Endothelial cell of umbilical vein (primary cell): ENCODE measurements around the gene ZNF614. TPM values are rescaled to one million over a fixed set of nuclear protein-coding genes. Genes with fewer than 3 reads are reported as not detected.
"Not testable (repeated sequence)": the region's sequence is repeated elsewhere in the genome, so short reads cannot be mapped to it uniquely, and the experiment has no call there.

Source experiments
- BruUV-seq: library from RNA; stranded (reverse); fragments of 400-500 nt; replicated peaks from 2 replicates; lab custom pipeline; 2021; lab: Mats Ljungman, UMichigan
- CTCF ChIA-PET: fragments of 300-600, 350-600 bp; sonication (Branson Sonifier 250); formaldehyde crosslinking; loops from one replicate; lab custom pipeline; 2021; ENCODE audit warnings: antibody characterized with exemption, inconsistent platforms; lab: Charles Lee
- POLR2A ChIA-PET: fragments of 300-600, 350-600 bp; sonication (Branson Sonifier 250); formaldehyde crosslinking; loops from one replicate; lab custom pipeline; 2021; ENCODE audit warnings: antibody characterized with exemption, inconsistent platforms; lab: Charles Lee
- DNase-seq: peaks from one replicate; pipeline ENCODE4 v3.0.0-alpha.2; 2011; ENCODE audit warnings: low read depth, low spot score
- FAIRE-seq: peaks from 2 replicates; lab custom pipeline; 2011; peaks lifted over from hg19 to GRCh38; lab: Jason Lieb, UNC
- H2AFZ ChIP-seq: 2 replicates; pipeline ENCODE4 v1.6.0; 2012; ENCODE audit warnings: low read depth, low read length, control low read depth, inconsistent platforms
- H3K27ac ChIP-seq: 2 replicates; pipeline ENCODE4 v1.5.1; 2011; ENCODE audit warnings: low read depth, mild to moderate bottlenecking, control low read depth, low read length, moderate library complexity; ENCODE audit not compliant: insufficient read depth
- H3K27me3 ChIP-seq, 2 experiments: 2 replicates each; pipeline versions ENCODE4 v1.6.0 to v1.6.1; 2011; ENCODE audit warnings: low read length in 2 of 2, mixed read lengths in 1 of 2; ENCODE audit not compliant: control insufficient read depth in 2 of 2, insufficient read depth in 2 of 2
- H3K36me3 ChIP-seq, 2 experiments: 2 replicates in 1 of 2; 3 replicates in 1 of 2; pipeline ENCODE4 v1.5.1; 2011; ENCODE audit warnings: low read length in 2 of 2, mild to moderate bottlenecking in 1 of 2, moderate library complexity in 1 of 2; ENCODE audit not compliant: control insufficient read depth in 2 of 2, insufficient read depth in 2 of 2; ENCODE audit errors: extremely low read depth in 1 of 2
- H3K4me1 ChIP-seq: 3 replicates; pipeline ENCODE4 v1.5.1; 2011; ENCODE audit warnings: mild to moderate bottlenecking, low read length; ENCODE audit not compliant: control insufficient read depth, insufficient read depth; ENCODE audit errors: extremely low read depth
- H3K4me2 ChIP-seq: 2 replicates; pipeline ENCODE4 v1.6.1; 2011; ENCODE audit warnings: low read length, control low read depth, mixed read lengths; ENCODE audit not compliant: insufficient read depth
- H3K4me3 ChIP-seq, 3 experiments: fragments of 200-600 bp in 1 of 3; sonication (generic), shearing (Covaris generic) in 1 of 3; replicated peaks in 1 of 3; 2 replicates each; pipeline ENCODE4 v1.5.1; 2011 to 2016; ENCODE audit warnings: control low read depth in 3 of 3, low read length in 3 of 3, mild to moderate bottlenecking in 2 of 3, inconsistent platforms in 1 of 3, low read depth in 1 of 3, moderate library complexity in 1 of 3; ENCODE audit not compliant: insufficient read depth in 1 of 3
- H3K79me2 ChIP-seq: 2 replicates; pipeline ENCODE4 v1.6.0; 2012; ENCODE audit warnings: low read length, inconsistent platforms; ENCODE audit not compliant: control insufficient read depth, insufficient read depth
- H3K9ac ChIP-seq: replicated peaks from 2 replicates; pipeline ENCODE3; 2011; ENCODE audit warnings: low read length, control low read depth; ENCODE audit not compliant: insufficient read depth; ENCODE audit errors: extremely low read depth
- H3K9me1 ChIP-seq: replicated peaks from 3 replicates; pipeline ENCODE4 v1.6.0; 2011; ENCODE audit warnings: mild to moderate bottlenecking, low read length; ENCODE audit not compliant: control insufficient read depth, insufficient read depth; ENCODE audit errors: extremely low read depth
- H3K9me3 ChIP-seq: replicated peaks from 2 replicates; pipeline ENCODE4 v1.5.1; 2012; ENCODE audit warnings: low read length, inconsistent platforms; ENCODE audit not compliant: control insufficient read depth, insufficient read depth
- H4K20me1 ChIP-seq: replicated peaks from 2 replicates; pipeline ENCODE3; 2011; ENCODE audit warnings: mild to moderate bottlenecking, low read length; ENCODE audit not compliant: control insufficient read depth, insufficient read depth; ENCODE audit errors: extremely low read depth
- EZH2 ChIP-seq: IDR thresholded peaks from 2 replicates; pipeline ENCODE4 v1.6.1; 2012; ENCODE audit warnings: borderline replicate concordance, low read depth, mild to moderate bottlenecking, moderate library complexity, low read length, inconsistent platforms; ENCODE audit not compliant: severe bottlenecking
- POLR2AphosphoS5 ChIP-seq: IDR thresholded peaks from 2 replicates; pipeline ENCODE4 v1.6.1; 2012; ENCODE audit warnings: low read depth, mild to moderate bottlenecking, control low read depth, low read length, moderate library complexity; ENCODE audit not compliant: insufficient read depth
- dilution Hi-C: fragments of 300-500 bp; cut with MboI; formaldehyde crosslinking; loops from one replicate; pipeline ENCODE4 v1.15.0; 2019; ENCODE audit warnings: low sequenced_read_pairs; ENCODE audit not compliant: extremely low pct_ligation_motif_present
- intact Hi-C: fragments of 100-400 bp; cut with micrococcal nuclease; formaldehyde crosslinking; loops from one replicate; pipeline ENCODE4 v1.10.0; 2022
- polyA plus RNA-seq, 4 experiments: library from polyadenylated mRNA; depleted of rRNA in 3 of 4; stranded (reverse) in 3 of 4; unstranded in 1 of 4; fragments of >200 nt; gene quantifications; 2 replicates each; pipeline versions ENCODE4 v1.2.1 to v1.2.3, GENCODE V29; 2011 to 2012; ENCODE audit warnings: missing spikeins in 1 of 4
- total RNA-seq: library from RNA; stranded (reverse); gene quantifications from 2 replicates; pipeline ENCODE4 v1.2.3, GENCODE V29; 2021

Gene ZNF614
- total and polyA plus RNA-seq, 2 donors (not counting 3 experiments of a cell fraction or from before 2014, with no cell fraction given) = 2.5 to 7.8 TPM

GRCh38 chr19:52065399-52065798, 37.2 kb upstream of the ZNF614 start:
- Histone ChIP-seq H3K36me3 (peaks cover 0 to 21% of the 10 kb centered on the region in 2 experiments), H3K27me3 (no peaks in the 10 kb centered on the region), H3K4me2 (no peak overlapping the region), H3K79me2 (peaks cover under 1% of the 10 kb centered on the region), H4K20me1 (no peaks in the 10 kb centered on the region), H3K9me1 (no peaks in the 10 kb centered on the region), H3K9me3 (peaks cover 26% of the 10 kb centered on the region), H3K27ac (no peak overlapping the region), H3K9ac (no peak overlapping the region), H3K4me1 (no peaks in the 10 kb centered on the region), H3K4me3 (no peak overlapping the region), H2AFZ (no peak overlapping the region)
- FAIRE-seq (no peak), DNase-seq (no peak)
- POLR2A ChIA-PET = no interaction called here
- dilution Hi-C loops (no loop called here), intact Hi-C loops (loop anchor here (1.0 kb wide), 1 partner anchor 15 kb away; no protein-coding TSS in a partner anchor)
- CTCF ChIA-PET = no interaction called here
- no peak for TF ChIP-seq POLR2AphosphoS5
- no peak for TF ChIP-seq EZH2
- no TSS peak for BruUV-seq

GRCh38 chr19:52056480-52056879, 28.3 kb upstream of the ZNF614 start:
- intact Hi-C loops, POLR2A ChIA-PET, DNase-seq, H2AFZ ChIP-seq, H3K4me3 ChIP-seq, H3K9me1 ChIP-seq, H3K36me3 ChIP-seq, dilution Hi-C loops, H3K4me2 ChIP-seq, H3K4me1 ChIP-seq, H3K9ac ChIP-seq, BruUV-seq, H3K9me3 ChIP-seq, H3K27me3 ChIP-seq, H4K20me1 ChIP-seq, CTCF ChIA-PET, FAIRE-seq, H3K79me2 ChIP-seq, H3K27ac ChIP-seq: not testable (repeated sequence)

GRCh38 chr19:52051736-52052135, 23.6 kb upstream of the ZNF614 start:
- H2AFZ ChIP-seq, H3K4me1 ChIP-seq, H3K27me3 ChIP-seq, H3K9me1 ChIP-seq, H3K36me3 ChIP-seq, H3K9me3 ChIP-seq, DNase-seq, dilution Hi-C loops, H3K9ac ChIP-seq, FAIRE-seq, H4K20me1 ChIP-seq, POLR2A ChIA-PET, intact Hi-C loops, H3K4me2 ChIP-seq, CTCF ChIA-PET, H3K79me2 ChIP-seq, H3K27ac ChIP-seq, BruUV-seq, H3K4me3 ChIP-seq: not testable (repeated sequence)
